PFSK-1 (cell line): ENCODE results near the gene DLX3.

ENCODE experiments used
- POLR2AphosphoS5 ChIP-seq: IDR thresholded peaks from 2 replicates; pipeline ENCODE4 v1.6.1; 2012; ENCODE audit warnings: low read depth, mild to moderate bottlenecking, control low read depth, low read length, moderate library complexity
- REST ChIP-seq, 2 experiments: IDR thresholded peaks; 2 replicates each; pipeline versions ENCODE4 v1.6.1 to v1.8.0; 2011 to 2012; ENCODE audit warnings: low read depth in 2 of 2, low read length in 2 of 2, control low read depth in 1 of 2, inconsistent platforms in 1 of 2, mild to moderate bottlenecking in 1 of 2, moderate library complexity in 1 of 2; ENCODE audit not compliant: insufficient read depth in 1 of 2
- SIN3A ChIP-seq: IDR thresholded peaks from 2 replicates; pipeline ENCODE4 v1.6.1; 2012; ENCODE audit warnings: mild to moderate bottlenecking, low read length, moderate library complexity, borderline replicate concordance; ENCODE audit not compliant: insufficient read depth

- TF ChIP-seq SIN3A (no peak), POLR2AphosphoS5 (no peak), REST (IDR thresholded peaks at IDR 0.05; ENCODE audit: insufficient read depth in 1 of 2, low read depth in 2 of 2, low read length in 2 of 2) (no peak)
Observed at GRCh38 chr17:50023520-50023919, 28.5 kb upstream of the DLX3 start.
